ENCODE data around the gene MYOCD.

MYOCD gene

DNA sequence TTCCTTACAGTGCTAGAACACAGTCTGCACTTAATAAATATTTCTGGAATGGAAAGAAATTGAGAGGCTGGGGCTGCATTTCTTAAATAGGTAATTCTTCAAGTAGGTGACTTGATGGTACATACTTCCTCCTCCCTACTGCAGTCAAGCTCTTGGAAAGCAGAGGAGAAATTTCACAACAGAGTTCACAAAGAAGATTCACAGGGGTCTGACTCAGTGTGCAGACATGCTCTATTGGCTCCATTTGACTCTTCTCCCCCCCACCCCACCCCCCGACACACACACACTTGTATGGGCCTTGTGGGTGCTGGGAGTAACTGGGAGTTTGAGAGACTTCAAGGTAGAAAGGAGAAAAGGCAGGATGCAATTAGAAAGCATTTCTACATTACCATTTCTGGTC is 6.2 kb upstream of the MYOCD start:
- no peak for DNase-seq (ENCODE audit: extremely low read depth, insufficient read length)
- H3K27me3 ChIP-seq (replicated peaks; ENCODE audit: control insufficient read depth, insufficient read depth, low read length): no peaks in the 10 kb centered on the region; the same call in 1 of the 2 replicates
- TF ChIP-seq, protein P1, sequence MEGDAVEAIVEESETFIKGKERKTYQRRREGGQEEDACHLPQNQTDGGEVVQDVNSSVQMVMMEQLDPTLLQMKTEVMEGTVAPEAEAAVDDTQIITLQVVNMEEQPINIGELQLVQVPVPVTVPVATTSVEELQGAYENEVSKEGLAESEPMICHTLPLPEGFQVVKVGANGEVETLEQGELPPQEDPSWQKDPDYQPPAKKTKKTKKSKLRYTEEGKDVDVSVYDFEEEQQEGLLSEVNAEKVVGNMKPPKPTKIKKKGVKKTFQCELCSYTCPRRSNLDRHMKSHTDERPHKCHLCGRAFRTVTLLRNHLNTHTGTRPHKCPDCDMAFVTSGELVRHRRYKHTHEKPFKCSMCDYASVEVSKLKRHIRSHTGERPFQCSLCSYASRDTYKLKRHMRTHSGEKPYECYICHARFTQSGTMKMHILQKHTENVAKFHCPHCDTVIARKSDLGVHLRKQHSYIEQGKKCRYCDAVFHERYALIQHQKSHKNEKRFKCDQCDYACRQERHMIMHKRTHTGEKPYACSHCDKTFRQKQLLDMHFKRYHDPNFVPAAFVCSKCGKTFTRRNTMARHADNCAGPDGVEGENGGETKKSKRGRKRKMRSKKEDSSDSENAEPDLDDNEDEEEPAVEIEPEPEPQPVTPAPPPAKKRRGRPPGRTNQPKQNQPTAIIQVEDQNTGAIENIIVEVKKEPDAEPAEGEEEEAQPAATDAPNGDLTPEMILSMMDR (IDR thresholded peaks at IDR 0.05; ENCODE audit: insufficient read depth, low read length, poor library complexity, severe bottlenecking): no peak
- H3K4me3 ChIP-seq (replicated peaks; ENCODE audit: low read depth, low read length): no peak overlapping the region
- no peaks in the 10 kb centered on the region for H3K36me3 ChIP-seq (ENCODE audit: control insufficient read depth, insufficient read depth, low read length)

DNA sequence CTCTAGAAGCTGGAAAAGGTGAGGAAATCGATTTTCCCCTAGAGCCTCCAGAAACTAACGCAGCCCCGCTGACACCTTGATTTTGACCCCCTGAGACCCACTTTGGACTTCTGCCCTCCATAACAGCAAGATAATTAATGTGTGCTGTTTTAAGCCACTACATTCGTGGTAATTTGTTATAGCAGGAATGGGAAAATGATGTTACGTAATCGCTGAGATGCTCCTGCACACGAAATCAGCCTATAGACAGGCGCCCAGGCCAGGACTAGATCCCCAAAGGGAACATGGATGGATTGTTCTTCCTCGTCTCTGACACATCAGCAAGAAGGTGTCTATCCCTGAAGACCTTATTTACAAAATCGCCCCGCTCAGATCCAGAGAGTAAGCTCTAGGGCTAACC is 1.4 kb upstream of the MYOCD start:
- Histone ChIP-seq H3K4me3 (replicated peaks; ENCODE audit: low read depth, low read length) (no peak overlapping the region), H3K27me3 (replicated peaks; ENCODE audit: control insufficient read depth, insufficient read depth, low read length) (peaks cover 1% of the 10 kb centered on the region), H3K36me3 (ENCODE audit: control insufficient read depth, insufficient read depth, low read length) (no peaks in the 10 kb centered on the region)
- no peak for DNase-seq (ENCODE audit: extremely low read depth, insufficient read length)
- TF ChIP-seq, protein P1 (IDR thresholded peaks at IDR 0.05; ENCODE audit: insufficient read depth, low read length, poor library complexity, severe bottlenecking): no peak

DNA sequence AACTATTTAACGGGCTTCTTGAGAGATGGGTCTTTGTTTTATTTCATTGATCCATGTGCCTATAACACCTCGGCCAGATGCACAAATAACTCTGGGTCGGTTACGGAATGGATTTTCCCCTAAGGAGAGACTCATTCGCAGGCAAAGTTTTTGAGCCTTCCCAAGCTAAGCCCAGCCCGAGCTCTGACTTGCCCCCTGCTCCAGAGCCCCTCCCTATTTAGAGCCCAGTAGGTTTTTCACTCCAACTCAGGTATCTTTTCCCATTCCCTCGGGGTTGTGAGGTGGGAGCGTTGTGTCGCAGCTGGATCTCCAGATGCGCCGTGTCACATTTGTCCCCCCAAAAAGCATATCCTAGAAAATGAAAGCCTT is 812 bp upstream of the MYOCD start:
- no peaks in the 10 kb centered on the region for H3K36me3 ChIP-seq (ENCODE audit: control insufficient read depth, insufficient read depth, low read length)
- peak overlapping the region; percentile 45 for H3K4me3 ChIP-seq (replicated peaks; ENCODE audit: low read depth, low read length)
- H3K27me3 ChIP-seq (replicated peaks; ENCODE audit: control insufficient read depth, insufficient read depth, low read length): peaks cover 1% of the 10 kb centered on the region
- TF ChIP-seq, protein P1 (IDR thresholded peaks at IDR 0.05; ENCODE audit: insufficient read depth, low read length, poor library complexity, severe bottlenecking): no peak
- no peak for DNase-seq (ENCODE audit: extremely low read depth, insufficient read length)

DNA sequence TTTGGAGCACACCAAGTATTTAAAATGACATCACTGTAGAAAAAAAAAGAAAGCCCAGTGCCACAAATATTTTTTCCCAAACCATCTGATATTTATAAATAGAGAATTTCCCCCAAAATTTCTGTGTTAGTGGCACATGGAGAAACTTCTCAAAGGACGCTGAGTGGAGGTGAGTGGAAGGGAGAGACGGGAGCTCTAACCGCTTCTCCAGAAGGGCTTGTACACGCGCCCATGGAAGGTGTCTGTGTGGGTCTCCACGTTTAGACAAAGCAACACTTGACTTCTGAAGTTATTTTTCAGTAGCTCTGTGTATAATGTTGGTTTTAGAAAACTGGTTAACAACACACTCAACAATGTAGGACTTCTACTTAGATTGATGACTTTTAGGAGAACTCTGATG is 1.0 kb downstream of the MYOCD start:
- TF ChIP-seq, protein P1 (IDR thresholded peaks at IDR 0.05; ENCODE audit: insufficient read depth, low read length, poor library complexity, severe bottlenecking): no peak
- Histone ChIP-seq H3K36me3 (ENCODE audit: control insufficient read depth, insufficient read depth, low read length) (no peaks in the 10 kb centered on the region), H3K27me3 (replicated peaks; ENCODE audit: control insufficient read depth, insufficient read depth, low read length) (peaks cover 1% of the 10 kb centered on the region), H3K4me3 (replicated peaks; ENCODE audit: low read depth, low read length) (no peak overlapping the region)
- DNase-seq (ENCODE audit: extremely low read depth, insufficient read length): no peak

DNA sequence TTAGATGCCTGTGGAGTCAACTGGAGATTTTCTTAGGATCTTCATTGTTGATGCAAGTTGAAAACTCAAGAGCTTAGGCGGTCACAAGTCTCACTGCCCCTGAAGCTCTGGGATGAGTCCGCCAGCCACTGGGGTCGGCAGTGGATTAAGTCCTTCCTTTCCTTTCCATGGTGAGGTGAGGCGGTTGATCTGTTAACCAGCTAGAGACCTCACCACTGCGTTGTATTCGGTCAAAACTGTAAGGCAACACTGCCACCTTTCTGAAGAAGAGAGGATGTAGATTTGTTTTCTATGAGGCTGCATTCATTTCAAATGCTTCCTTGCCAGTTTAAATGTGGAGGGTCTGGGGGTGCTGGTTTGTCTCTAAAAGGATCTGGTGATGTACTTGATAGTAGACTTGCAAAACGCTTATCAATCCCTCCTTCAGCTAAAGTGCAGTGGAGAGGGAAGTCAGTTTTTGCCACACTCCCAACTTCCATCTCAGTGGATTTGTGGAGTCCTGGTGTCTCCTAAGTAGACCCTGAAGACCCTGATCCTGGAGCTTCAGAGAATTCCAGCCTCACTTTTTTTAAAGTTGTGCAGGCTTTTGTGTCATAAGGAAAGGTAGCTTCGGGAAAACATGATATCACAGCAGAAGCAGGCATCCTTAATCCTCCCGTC is 1.7 kb downstream of the MYOCD start:
- no peak overlapping the region for H3K4me3 ChIP-seq (replicated peaks; ENCODE audit: low read depth, low read length)
- TF ChIP-seq, protein P1 (IDR thresholded peaks at IDR 0.05; ENCODE audit: insufficient read depth, low read length, poor library complexity, severe bottlenecking): peak; percentile 45
- H3K27me3 ChIP-seq (replicated peaks; ENCODE audit: control insufficient read depth, insufficient read depth, low read length): peaks cover 1% of the 10 kb centered on the region
- peak; percentile 17 for DNase-seq (ENCODE audit: extremely low read depth, insufficient read length)
- no peaks in the 10 kb centered on the region for H3K36me3 ChIP-seq (ENCODE audit: control insufficient read depth, insufficient read depth, low read length)

DNA sequence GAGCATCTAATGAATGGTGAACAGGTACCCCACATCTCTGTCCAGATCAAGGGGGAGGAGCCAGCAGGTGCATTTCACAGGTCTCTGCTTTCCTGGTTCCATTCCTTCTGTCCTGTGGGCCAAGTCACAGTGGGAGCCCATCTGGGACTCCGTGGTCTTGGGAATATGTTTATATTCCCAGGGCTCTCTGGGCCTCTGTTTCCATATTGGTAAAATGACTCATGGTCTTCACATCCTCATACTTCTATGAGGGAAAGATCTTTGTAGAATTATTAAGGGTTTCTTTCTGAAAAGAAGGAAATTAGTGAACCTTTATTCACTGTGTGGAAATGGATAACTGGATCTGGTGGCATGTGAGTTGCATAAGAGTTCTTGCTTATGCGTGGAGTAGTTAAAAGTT is 6.2 kb downstream of the MYOCD start:
- Histone ChIP-seq H3K36me3 (ENCODE audit: control insufficient read depth, insufficient read depth, low read length) (no peaks in the 10 kb centered on the region), H3K27me3 (replicated peaks; ENCODE audit: control insufficient read depth, insufficient read depth, low read length) (no peaks in the 10 kb centered on the region), H3K4me3 (replicated peaks; ENCODE audit: low read depth, low read length) (no peak overlapping the region)
- no peak for DNase-seq (ENCODE audit: extremely low read depth, insufficient read length)
- TF ChIP-seq, protein P1 (IDR thresholded peaks at IDR 0.05; ENCODE audit: insufficient read depth, low read length, poor library complexity, severe bottlenecking): no peak
